OCI-LY3 (cell line): Measurements from ENCODE around the gene PPP2R3C.

Source experiments
- H2AFZ ChIP-seq: fragments of 200-600, 300-600 bp; shearing (Covaris generic); 2 replicates; pipeline ENCODE4 v1.6.0; 2014; ENCODE audit warnings: antibody characterized with exemption, low read depth, low read length
- H3K27ac ChIP-seq: fragments of 200-600, 300-600 bp; sonication (generic); 2 replicates; pipeline ENCODE4 v1.5.1; 2014; ENCODE audit warnings: mild to moderate bottlenecking, low read length, moderate library complexity, mixed read lengths
- H3K27me3 ChIP-seq: fragments of 200-600, 300-600 bp; sonication (generic); 2 replicates; pipeline ENCODE4 v1.6.1; 2014; ENCODE audit warnings: low read depth, low read length, mixed read lengths
- H3K36me3 ChIP-seq: fragments of 200-600, 300-600 bp; sonication (generic); replicated peaks from 2 replicates; pipeline ENCODE3; 2014; ENCODE audit warnings: low read depth, low read length, mixed read lengths
- H3K4me1 ChIP-seq: fragments of 300-600, 200-600 bp; sonication (generic); 2 replicates; pipeline ENCODE4 v1.6.1; 2014; ENCODE audit warnings: low read length, mixed read lengths
- H3K4me2 ChIP-seq: fragments of 200-600, 300-600 bp; sonication (generic); 2 replicates; pipeline ENCODE4 v1.6.1; 2014; ENCODE audit warnings: low read length, mixed read lengths
- H3K4me3 ChIP-seq: fragments of 300-600, 200-600 bp; sonication (generic); 2 replicates; pipeline ENCODE4 v1.5.1; 2014; ENCODE audit warnings: antibody characterized with exemption, mild to moderate bottlenecking, low read length, moderate library complexity
- H3K79me2 ChIP-seq: fragments of 300-600, 200-600 bp; shearing (Covaris generic); 2 replicates; pipeline ENCODE4 v1.6.1; 2014; ENCODE audit warnings: mild to moderate bottlenecking, low read length, mixed read lengths
- H3K9ac ChIP-seq: fragments of 300-600, 200-600 bp; shearing (Covaris generic); 2 replicates; pipeline ENCODE4 v1.6.0; 2014; ENCODE audit warnings: mild to moderate bottlenecking, low read length, moderate library complexity
- H3K9me3 ChIP-seq: fragments of 200-600, 300-600 bp; shearing (Covaris generic); 2 replicates; pipeline ENCODE4 v1.6.1; 2014; ENCODE audit warnings: low read length, mixed read lengths; ENCODE audit not compliant: insufficient read depth
- H4K20me1 ChIP-seq: fragments of 200-600, 300-600 bp; sonication (generic); 2 replicates; pipeline ENCODE4 v1.6.1; 2016; ENCODE audit warnings: low read length, mixed read lengths; ENCODE audit not compliant: insufficient read depth
- CTCF ChIP-seq: fragments of 200-600, 300-600 bp; sonication (generic); IDR thresholded peaks from 2 replicates; pipeline ENCODE4 v1.5.1; 2014; ENCODE audit warnings: antibody characterized with exemption, low read length, low read depth
- EZH2phosphoT487 ChIP-seq: fragments of 200-600 bp; shearing (Covaris generic); IDR thresholded peaks from 2 replicates; pipeline ENCODE4 v1.6.1; 2018; ENCODE audit warnings: antibody characterized with exemption, mixed run types, low read depth

PPP2R3C gene

GRCh38 chr14:35138585-35138984 is 16.8 kb upstream of the PPP2R3C start:
- Histone ChIP-seq H4K20me1 (0 out of 2 replicates have a peak, but pooled peaks cover 3% of the 10 kb centered on the region), H3K27ac (no peak overlapping the region), H3K27me3 (no peaks in the 10 kb centered on the region), H3K9me3 (no peaks in the 10 kb centered on the region), H3K4me1 (no peaks in the 10 kb centered on the region), H3K9ac (no peak overlapping the region), H3K36me3 (peaks cover 16% of the 10 kb centered on the region), H3K79me2 (no peaks in the 10 kb centered on the region), H3K4me3 (no peak overlapping the region), H3K4me2 (no peak overlapping the region), H2AFZ (no peak overlapping the region)
- TF ChIP-seq CTCF (no peak), EZH2phosphoT487 (no peak)

- TF ChIP-seq CTCF, result no peak
- no peak for TF ChIP-seq EZH2phosphoT487
- Histone ChIP-seq H3K79me2 (0 out of 2 replicates have a peak, but pooled peaks cover under 1% of the 10 kb centered on the region), H3K4me2 (no peak overlapping the region), H3K9me3 (no peaks in the 10 kb centered on the region), H3K4me1 (no peaks in the 10 kb centered on the region), H2AFZ (no peak overlapping the region), H3K36me3 (peaks cover 22% of the 10 kb centered on the region), H3K4me3 (no peak overlapping the region), H3K27ac (no peak overlapping the region), H3K27me3 (no peaks in the 10 kb centered on the region), H4K20me1 (0 out of 2 replicates have a peak, but pooled peaks cover 3% of the 10 kb centered on the region), H3K9ac (no peak overlapping the region)
These were observed 12.7 kb upstream of the PPP2R3C start for GRCh38 chr14:35134329-35135123.

- Histone ChIP-seq H3K9me3 (no peaks in the 10 kb centered on the region), H3K4me2 (no peak overlapping the region), H3K9ac (no peak overlapping the region), H3K36me3 (peaks cover 22% of the 10 kb centered on the region), H4K20me1 (0 out of 2 replicates have a peak, but pooled peaks cover 3% of the 10 kb centered on the region), H2AFZ (no peak overlapping the region), H3K27me3 (no peaks in the 10 kb centered on the region), H3K27ac (no peak overlapping the region), H3K4me1 (no peaks in the 10 kb centered on the region), H3K4me3 (no peak overlapping the region), H3K79me2 (peaks cover 6% of the 10 kb centered on the region; the same call in 1 of the 2 replicates)
- TF ChIP-seq CTCF (no peak), EZH2phosphoT487 (no peak)
These were observed 11.9 kb upstream of the PPP2R3C start for GRCh38 chr14:35133542-35134328.

- H3K9ac ChIP-seq, result no peak overlapping the region
- no peaks in the 10 kb centered on the region for H3K27me3 ChIP-seq
- no peaks in the 10 kb centered on the region for H4K20me1 ChIP-seq
- no peak overlapping the region for H3K27ac ChIP-seq
- H3K9me3 ChIP-seq, result no peaks in the 10 kb centered on the region
- no peak overlapping the region for H3K4me3 ChIP-seq
- no peaks in the 10 kb centered on the region for H3K36me3 ChIP-seq
- peaks cover 30% of the 10 kb centered on the region for H3K79me2 ChIP-seq
- H3K4me2 ChIP-seq, result no peak overlapping the region; the same call in 1 of the 2 replicates
- H3K4me1 ChIP-seq, result peaks cover 12% of the 10 kb centered on the region
- TF ChIP-seq EZH2phosphoT487 (no peak), CTCF (no peak)
- H2AFZ ChIP-seq, result no peak overlapping the region
These were observed 2.3 kb upstream of the PPP2R3C start for GRCh38 chr14:35124127-35124526.
